HEK293 (cell line): ENCODE measurements around the gene TMEM164.

Experiments used
- CTCF ChIP-seq: fragments of 450-650 bp; formaldehyde crosslinking; IDR thresholded peaks from 2 replicates; pipeline ENCODE4 v1.5.1; 2016; ENCODE audit warnings: missing biosample characterization, missing genetic modification characterization
- GFI1B ChIP-seq: fragments of 450-650 bp; formaldehyde crosslinking; IDR thresholded peaks from 2 replicates; pipeline ENCODE4 v1.5.1; 2016; ENCODE audit warnings: missing biosample characterization, missing genetic modification characterization
- HOXA7 ChIP-seq: sonication (generic); formaldehyde crosslinking; IDR thresholded peaks from 2 replicates; pipeline ENCODE4 v1.8.1; 2022; ENCODE audit warnings: missing genetic modification reagents, borderline replicate concordance
- ZBTB1 ChIP-seq: fragments of 450-650 bp; formaldehyde crosslinking; IDR thresholded peaks from 2 replicates; pipeline ENCODE4 v1.5.1; 2016; ENCODE audit warnings: missing biosample characterization, missing genetic modification characterization
- ZBTB21 ChIP-seq: fragments of 450-650 bp; formaldehyde crosslinking; IDR thresholded peaks from 2 replicates; pipeline ENCODE4 v1.5.1; 2017; ENCODE audit warnings: missing biosample characterization, missing genetic modification characterization
- ZNF24 ChIP-seq: fragments of 450-650 bp; formaldehyde crosslinking; IDR thresholded peaks from 2 replicates; pipeline ENCODE4 v1.5.1; 2016; ENCODE audit warnings: missing biosample characterization, missing genetic modification characterization
- ZNF324 ChIP-seq: fragments of 450-650 bp; formaldehyde crosslinking; IDR thresholded peaks from 2 replicates; pipeline ENCODE4 v1.5.1; 2016; ENCODE audit warnings: missing biosample characterization, missing genetic modification characterization
- ZNF514 ChIP-seq: fragments of 450-650 bp; formaldehyde crosslinking; IDR thresholded peaks from 2 replicates; pipeline ENCODE4 v1.5.1; 2016; ENCODE audit warnings: missing biosample characterization, missing genetic modification characterization
- ZNF558 ChIP-seq: fragments of 450-650 bp; formaldehyde crosslinking; IDR thresholded peaks from 2 replicates; pipeline ENCODE4 v1.5.1; 2016; ENCODE audit warnings: missing biosample characterization, missing genetic modification characterization
- ZNF560 ChIP-seq: fragments of 450-650 bp; formaldehyde crosslinking; IDR thresholded peaks from 2 replicates; pipeline ENCODE4 v1.5.1; 2017; ENCODE audit warnings: missing biosample characterization, missing genetic modification characterization, borderline replicate concordance
- ZNF792 ChIP-seq: fragments of 450-650 bp; formaldehyde crosslinking; IDR thresholded peaks from 2 replicates; pipeline ENCODE4 v1.5.1; 2016; ENCODE audit warnings: missing biosample characterization, missing genetic modification characterization
- ZSCAN18 ChIP-seq: fragments of 450-650 bp; formaldehyde crosslinking; IDR thresholded peaks from 2 replicates; pipeline ENCODE4 v1.5.1; 2016; ENCODE audit warnings: missing biosample characterization, missing genetic modification characterization

- TF ChIP-seq ZNF560 (no peak), ZSCAN18 (tag by site-specific recombination) (no peak), ZNF792 (tag by site-specific recombination) (no peak), ZNF24 (tag by site-specific recombination) (no peak), CTCF (tag by site-specific recombination) (no peak), GFI1B (no peak), ZBTB21 (tag by site-specific recombination) (no peak), HOXA7 (no peak), ZNF324 (tag by site-specific recombination) (no peak), ZNF558 (no peak), ZBTB1 (tag by site-specific recombination) (no peak), ZNF514 (tag by site-specific recombination) (no peak)
Observed at GRCh38 chrX:110006161-110006560, 3.2 kb downstream of the TMEM164 start.
